ELR (cell line): ENCODE measurements around the gene FKBP2.

Experiments used
- DNase-seq: peaks from one replicate; pipeline ENCODE4 v3.0.0-alpha.2; 2015; ENCODE audit warnings: low read depth

The FKBP2 gene

GRCh38 chr11:64264371-64264852 is 23.5 kb downstream of the FKBP2 start:
- no peak for DNase-seq

- DNase-seq: no peak
These were observed 24.6 kb downstream of the FKBP2 start for GRCh38 chr11:64265176-64266160.

GRCh38 chr11:64266339-64266738 is 25.4 kb downstream of the FKBP2 start:
- peak; percentile 88 for DNase-seq

GRCh38 chr11:64267207-64267945 is 26.5 kb downstream of the FKBP2 start:
- no peak for DNase-seq

- peak; percentile 55 for DNase-seq
These were observed 27.4 kb downstream of the FKBP2 start for GRCh38 chr11:64268025-64268892.

- peak; percentile 78 for DNase-seq
These were observed 28.1 kb downstream of the FKBP2 start for GRCh38 chr11:64268893-64269539.

- DNase-seq: peak; percentile 100
These were observed 28.8 kb downstream of the FKBP2 start for GRCh38 chr11:64269540-64270220.

GRCh38 chr11:64275031-64275800 is 34.3 kb downstream of the FKBP2 start:
- DNase-seq: no peak

GRCh38 chr11:64275841-64276240 is 34.9 kb downstream of the FKBP2 start:
- DNase-seq: no peak

- DNase-seq: peak; percentile 93
These were observed 35.9 kb downstream of the FKBP2 start for GRCh38 chr11:64276653-64277431.

GRCh38 chr11:64278576-64279190 is 37.8 kb downstream of the FKBP2 start:
- no peak for DNase-seq

GRCh38 chr11:64281957-64282770 is 41.3 kb downstream of the FKBP2 start:
- DNase-seq: no peak

- DNase-seq: no peak
These were observed 42.2 kb downstream of the FKBP2 start for GRCh38 chr11:64283092-64283491.

GRCh38 chr11:64284048-64284961 is 43.4 kb downstream of the FKBP2 start, which contains the start of gene BAD:
Gene BAD (minus strand): TSS chr11:64284665. CDS start chr11:64284368, 297 bp downstream.
- DNase-seq: peak; percentile 95

GRCh38 chr11:64284962-64285884 is 44.3 kb downstream of the FKBP2 start, which contains the start of gene GPR137:
Gene GPR137 (plus strand): TSS chr11:64285848. CDS start chr11:64286525, 677 bp downstream.
- DNase-seq: peak; percentile 80
